Stromal cell of bone marrow (primary cell): ENCODE results near the gene MAGEA10.
"Not testable (repeated sequence)": the region's sequence is repeated elsewhere in the genome, so short reads cannot be mapped to it uniquely, and the experiment has no call there.

Source experiments
- DNase-seq: peaks from one replicate; pipeline ENCODE4 v3.0.0-alpha.2; 2012; ENCODE audit warnings: low read depth

MAGEA10 gene

GRCh38 chrX:152138388-152138784, at the start of gene MAGEA10:
MAGEA10 (minus strand) TSS chrX:152138577; CDS start chrX:152135620, 2,957 bp downstream.
- no peak for DNase-seq

- no peak for DNase-seq
Observed at GRCh38 chrX:152177497-152178269, 39.3 kb upstream of the MAGEA10 start.

GRCh38 chrX:152177052-152177451, 38.7 kb upstream of the MAGEA10 start:
- DNase-seq = no peak

- DNase-seq = not testable (repeated sequence)
Observed at GRCh38 chrX:152175892-152176291, 37.5 kb upstream of the MAGEA10 start.

- not testable (repeated sequence) for DNase-seq
Observed at GRCh38 chrX:152173923-152174322, 35.5 kb upstream of the MAGEA10 start.

- no peak for DNase-seq
Observed at GRCh38 chrX:152170621-152171020, 32.2 kb upstream of the MAGEA10 start.

- DNase-seq = no peak
Observed at GRCh38 chrX:152165033-152165743, 26.8 kb upstream of the MAGEA10 start.

- DNase-seq = no peak
Observed at GRCh38 chrX:152157042-152157441, 18.7 kb upstream of the MAGEA10 start.

- DNase-seq = no peak
Observed at GRCh38 chrX:152155766-152156310, 17.5 kb upstream of the MAGEA10 start.

- DNase-seq = no peak
Observed at GRCh38 chrX:152154050-152154449, 15.7 kb upstream of the MAGEA10 start.

GRCh38 chrX:152151256-152151655, 12.9 kb upstream of the MAGEA10 start:
- DNase-seq = no peak

- DNase-seq = no peak
Observed at GRCh38 chrX:152149648-152150047, 11.3 kb upstream of the MAGEA10 start.

GRCh38 chrX:152139589-152139988, 1.2 kb upstream of the MAGEA10 start:
- DNase-seq = no peak

GRCh38 chrX:152137771-152138387, 498 bp downstream of the MAGEA10 start:
- no peak for DNase-seq

GRCh38 chrX:152136312-152136711, 2.1 kb downstream of the MAGEA10 start:
- no peak for DNase-seq

GRCh38 chrX:152131525-152131924, 6.9 kb downstream of the MAGEA10 start:
- no peak for DNase-seq

- DNase-seq = not testable (repeated sequence)
Observed at GRCh38 chrX:152129069-152129844, 9.1 kb downstream of the MAGEA10 start.

- DNase-seq = no peak
Observed at GRCh38 chrX:152117305-152117704, 21.1 kb downstream of the MAGEA10 start.

GRCh38 chrX:152108527-152108926, 29.9 kb downstream of the MAGEA10 start:
- DNase-seq = no peak

- DNase-seq = no peak
Observed at GRCh38 chrX:152103866-152104265, 34.5 kb downstream of the MAGEA10 start.

GRCh38 chrX:152086141-152086540, 52.2 kb downstream of the MAGEA10 start:
- no peak for DNase-seq
